ENCODE results near the gene PRC1. TPM values are rescaled to one million over a fixed set of nuclear protein-coding genes. Genes with fewer than 3 reads are reported as not detected.

The PRC1 gene
- total and polyA plus RNA-seq, 2 of the 13 experiments (the other 11 are each of a cell fraction or from before 2014, with no cell fraction given), result 137 to 162 TPM

GRCh38 chr15:90930861-90931574 is 63.3 kb downstream of the PRC1 start:
- no peak for TF ChIP-seq TARDBP (CRISPR knock-in tag; IDR thresholded peaks at IDR 0.05)
- 0 out of 2 replicates have a peak, but pooled peaks have one; percentile 38 for TF ChIP-seq TGIF2 (CRISPR knock-in tag; IDR thresholded peaks at IDR 0.05)
- peak in 1 of 2 experiments; percentile 74; a peak in 2 of 4 replicates for TF ChIP-seq ATF4 (CRISPR knock-in tag; IDR thresholded peaks at IDR 0.05)
- TF ChIP-seq NFKB2 (CRISPR knock-in tag; IDR thresholded peaks at IDR 0.05; ENCODE audit: borderline replicate concordance), result no peak
- peak; percentile 57; the same call in 1 of the 2 replicates for TF ChIP-seq ZNF607 (CRISPR knock-in tag; IDR thresholded peaks at IDR 0.05; ENCODE audit: borderline replicate concordance)
- 0 out of 2 replicates have a peak, but pooled peaks have one; percentile 2 for TF ChIP-seq KLF6 (CRISPR knock-in tag; IDR thresholded peaks at IDR 0.05)
- TF ChIP-seq ETV5 (CRISPR knock-in tag; IDR thresholded peaks at IDR 0.05; ENCODE audit: borderline replicate concordance), result 0 out of 2 replicates have a peak, but pooled peaks have one; percentile 8
- 0 out of 2 replicates have a peak, but pooled peaks have one; percentile 4 for TF ChIP-seq ELF3 (CRISPR knock-in tag; IDR thresholded peaks at IDR 0.05)
- no peak for TF ChIP-seq NCOA1 (CRISPR knock-in tag; IDR thresholded peaks at IDR 0.05)
- TF ChIP-seq, protein P1, sequence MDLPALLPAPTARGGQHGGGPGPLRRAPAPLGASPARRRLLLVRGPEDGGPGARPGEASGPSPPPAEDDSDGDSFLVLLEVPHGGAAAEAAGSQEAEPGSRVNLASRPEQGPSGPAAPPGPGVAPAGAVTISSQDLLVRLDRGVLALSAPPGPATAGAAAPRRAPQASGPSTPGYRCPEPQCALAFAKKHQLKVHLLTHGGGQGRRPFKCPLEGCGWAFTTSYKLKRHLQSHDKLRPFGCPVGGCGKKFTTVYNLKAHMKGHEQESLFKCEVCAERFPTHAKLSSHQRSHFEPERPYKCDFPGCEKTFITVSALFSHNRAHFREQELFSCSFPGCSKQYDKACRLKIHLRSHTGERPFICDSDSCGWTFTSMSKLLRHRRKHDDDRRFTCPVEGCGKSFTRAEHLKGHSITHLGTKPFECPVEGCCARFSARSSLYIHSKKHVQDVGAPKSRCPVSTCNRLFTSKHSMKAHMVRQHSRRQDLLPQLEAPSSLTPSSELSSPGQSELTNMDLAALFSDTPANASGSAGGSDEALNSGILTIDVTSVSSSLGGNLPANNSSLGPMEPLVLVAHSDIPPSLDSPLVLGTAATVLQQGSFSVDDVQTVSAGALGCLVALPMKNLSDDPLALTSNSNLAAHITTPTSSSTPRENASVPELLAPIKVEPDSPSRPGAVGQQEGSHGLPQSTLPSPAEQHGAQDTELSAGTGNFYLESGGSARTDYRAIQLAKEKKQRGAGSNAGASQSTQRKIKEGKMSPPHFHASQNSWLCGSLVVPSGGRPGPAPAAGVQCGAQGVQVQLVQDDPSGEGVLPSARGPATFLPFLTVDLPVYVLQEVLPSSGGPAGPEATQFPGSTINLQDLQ (CRISPR knock-in tag; IDR thresholded peaks at IDR 0.05), result 0 out of 2 replicates have a peak, but pooled peaks have one; percentile 8
- peak; percentile 61 for TF ChIP-seq CEBPG (CRISPR knock-in tag; IDR thresholded peaks at IDR 0.05)
- Histone ChIP-seq H3K27ac (ENCODE audit: extremely low read length, insufficient read depth, low read length) (peak overlapping the region; percentile 96), H3K4me1 (ENCODE audit: insufficient read depth, low read length) (peaks cover 51% of the 10 kb centered on the region), H3K36me3 (replicated peaks in 1 of 2; ENCODE audit: control insufficient read depth in 1 of 2, insufficient read depth in 2 of 2, low read length in 2 of 2) (no peaks in the 10 kb centered on the region), H3K9me3 (ENCODE audit: low read length) (no peaks in the 10 kb centered on the region), H3K9ac (ENCODE audit: insufficient read depth, low read depth, low read length) (peak overlapping the region; percentile 88), H3K79me2 (ENCODE audit: insufficient read depth, low read length) (peaks cover 6% of the 10 kb centered on the region), H3K27me3 (ENCODE audit: control insufficient read depth in 1 of 2, insufficient read depth in 2 of 2, low read length in 2 of 2) (no peaks in the 10 kb centered on the region; a peak in 2 of 5 replicates), H3K4me2 (ENCODE audit: low read depth, low read length) (peak overlapping the region; percentile 89), H3K4me3 (replicated peaks in 1 of 3; ENCODE audit: insufficient read depth in 1 of 3, low read depth in 2 of 3, low read length in 3 of 3) (peak overlapping the region; percentile 87 to 95 (median 91)), H4K20me1 (ENCODE audit: insufficient read depth, low read length) (no peaks in the 10 kb centered on the region), H2AFZ (ENCODE audit: low read length) (no peak overlapping the region)
- in situ Hi-C loops (cut with HindIII; ENCODE audit: extremely low pct_ligation_motif_present, low pct_unique_long_range_greater_than_20kb) (loop anchor here (25.0 kb wide), 1 partner anchor 331 kb away; no protein-coding TSS in a partner anchor), intact Hi-C loops (cut with micrococcal nuclease; ENCODE audit: unreplicated experiment) (loop anchor here (5.0 to 10.0 kb wide), 4 partner anchors 44 to 121 kb away; partner anchors contain the start of gene PRC1)
- WGBS (ENCODE audit: low lambda C conversion rate), result 60% methylated on average over 14 of the region's 15 CpGs
- TSS peak; percentile 18 for BruUV-seq (replicated peaks)
- ChIA-PET POLR2A (interaction anchor here (0.6 to 4.5 kb wide), 17 partner anchors 9 to 739 kb away, joined by 3 to 45 read pairs (median 5); partner anchors contain the start of genes BLM, MAN2A2, PRC1 and RCCD1), CTCF (ENCODE audit: low intra/inter-chr PET ratio, low total read pairs) (interaction anchor here (1.2 to 1.4 kb wide), 2 partner anchors 29 to 102 kb away, joined by 3 to 4 read pairs; no protein-coding TSS in a partner anchor)
- FAIRE-seq, result no peak
- no peak for DNase-seq (ENCODE audit: low spot score)
- ATAC-seq, result no peak

All from HepG2 (cell line).